NOMO-1 (cell line): ENCODE measurements around the gene SRMS.

ENCODE experiments used
- DNase-seq, 2 experiments: peaks; one replicate each; lab custom pipeline; 2025; ENCODE audit not compliant: unreplicated experiment in 2 of 2; lab: John Stamatoyannopoulos, UW

Gene SRMS, protein sequence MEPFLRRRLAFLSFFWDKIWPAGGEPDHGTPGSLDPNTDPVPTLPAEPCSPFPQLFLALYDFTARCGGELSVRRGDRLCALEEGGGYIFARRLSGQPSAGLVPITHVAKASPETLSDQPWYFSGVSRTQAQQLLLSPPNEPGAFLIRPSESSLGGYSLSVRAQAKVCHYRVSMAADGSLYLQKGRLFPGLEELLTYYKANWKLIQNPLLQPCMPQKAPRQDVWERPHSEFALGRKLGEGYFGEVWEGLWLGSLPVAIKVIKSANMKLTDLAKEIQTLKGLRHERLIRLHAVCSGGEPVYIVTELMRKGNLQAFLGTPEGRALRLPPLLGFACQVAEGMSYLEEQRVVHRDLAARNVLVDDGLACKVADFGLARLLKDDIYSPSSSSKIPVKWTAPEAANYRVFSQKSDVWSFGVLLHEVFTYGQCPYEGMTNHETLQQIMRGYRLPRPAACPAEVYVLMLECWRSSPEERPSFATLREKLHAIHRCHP

DNA sequence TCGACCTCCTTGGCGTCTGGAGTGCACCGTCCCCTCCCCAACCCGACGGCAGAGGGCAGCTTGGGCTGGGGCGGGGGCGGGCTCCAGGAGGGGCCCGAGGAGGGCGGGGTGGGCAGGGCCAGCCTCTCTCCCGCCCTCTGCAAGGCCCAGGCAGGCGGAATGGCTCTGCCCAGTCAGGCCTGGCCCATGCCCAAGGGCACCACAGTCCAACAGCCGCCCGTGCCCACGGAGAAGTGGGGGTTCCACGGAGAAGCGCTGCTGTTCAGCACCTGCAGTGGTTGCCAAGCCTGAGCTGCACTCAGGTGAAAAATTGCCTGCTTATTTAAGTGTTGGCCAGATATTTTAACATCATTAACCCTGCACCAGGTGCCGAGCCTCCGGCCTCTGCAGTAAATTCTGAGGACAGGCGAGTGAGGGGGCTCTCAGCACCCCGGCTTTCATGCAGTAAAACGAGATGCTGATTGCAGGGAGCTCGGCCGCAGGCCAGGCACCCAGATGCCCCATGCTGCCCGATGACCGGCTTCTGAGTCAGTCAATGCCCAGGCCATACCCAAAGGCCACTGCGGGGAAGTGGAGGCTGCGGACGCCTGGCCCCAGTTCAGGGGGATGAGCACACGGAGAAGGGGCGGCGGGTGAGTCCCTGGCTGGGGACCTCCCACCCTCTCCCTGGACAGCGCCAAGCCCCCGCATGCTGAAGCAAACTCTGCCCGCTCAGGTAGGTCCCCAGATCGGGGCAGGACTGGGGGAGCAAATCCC is at the start of gene SRMS:
TSS of gene SRMS (minus strand) at position 25 of the 756 bp plus-strand sequence. CDS start 286 bp downstream, outside the sequence.
- no peak for DNase-seq

DNA sequence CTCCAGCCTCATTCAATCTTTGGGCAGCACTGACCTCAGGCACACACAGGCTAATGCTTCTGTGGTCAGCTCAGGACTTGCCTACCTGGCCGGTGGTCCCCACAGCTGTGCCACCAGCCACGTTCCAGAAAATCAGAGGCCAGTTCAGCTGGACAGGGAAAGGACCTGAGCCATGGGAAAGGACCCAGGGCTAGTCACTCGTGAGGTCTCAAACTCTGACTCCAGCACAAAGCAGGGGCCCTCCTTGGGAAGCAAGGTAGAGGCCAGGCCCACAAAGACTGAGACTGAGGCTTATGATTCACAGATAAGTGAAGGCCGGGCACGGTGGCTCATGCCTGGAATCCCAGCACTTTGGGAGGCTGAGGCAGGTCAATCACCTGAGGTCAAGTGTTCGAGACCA is 48.9 kb upstream of the SRMS start:
- DNase-seq, result no peak

DNA sequence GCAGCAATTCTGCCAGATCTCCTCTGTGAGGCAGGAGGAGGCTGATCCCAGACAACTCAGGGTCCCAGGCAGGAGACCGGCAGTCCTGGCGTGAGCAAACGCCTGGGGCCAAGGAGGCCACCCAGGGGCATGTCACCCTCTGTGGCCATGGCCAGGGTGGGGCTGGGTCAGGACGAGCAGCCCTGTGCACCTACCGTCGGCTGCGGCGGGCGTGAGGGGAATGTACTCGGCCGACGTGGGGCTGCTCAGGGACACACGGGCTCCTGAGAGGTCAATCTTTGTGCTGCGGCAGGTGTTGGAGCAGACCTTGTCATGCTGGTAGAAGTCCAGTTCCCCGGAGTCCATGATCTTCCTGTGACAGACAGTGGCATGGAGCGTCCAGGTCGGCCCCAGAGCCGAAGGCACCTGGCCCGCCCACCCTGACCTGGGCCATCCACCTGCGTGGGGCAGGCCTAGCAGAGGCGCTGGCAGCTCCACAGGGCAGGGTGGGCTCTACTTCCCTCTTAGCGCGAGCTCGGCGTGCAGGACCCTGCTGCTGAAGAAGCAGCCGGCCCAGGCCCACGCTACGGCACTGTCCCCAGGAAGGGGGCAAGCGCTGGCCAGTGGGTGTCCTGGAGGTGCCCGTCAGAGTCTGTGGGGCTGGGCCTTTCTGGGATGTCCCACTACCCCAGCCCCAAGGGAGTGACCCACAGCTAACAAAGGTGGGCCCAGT is 48.0 kb upstream of the SRMS start:
- no peak for DNase-seq

DNA sequence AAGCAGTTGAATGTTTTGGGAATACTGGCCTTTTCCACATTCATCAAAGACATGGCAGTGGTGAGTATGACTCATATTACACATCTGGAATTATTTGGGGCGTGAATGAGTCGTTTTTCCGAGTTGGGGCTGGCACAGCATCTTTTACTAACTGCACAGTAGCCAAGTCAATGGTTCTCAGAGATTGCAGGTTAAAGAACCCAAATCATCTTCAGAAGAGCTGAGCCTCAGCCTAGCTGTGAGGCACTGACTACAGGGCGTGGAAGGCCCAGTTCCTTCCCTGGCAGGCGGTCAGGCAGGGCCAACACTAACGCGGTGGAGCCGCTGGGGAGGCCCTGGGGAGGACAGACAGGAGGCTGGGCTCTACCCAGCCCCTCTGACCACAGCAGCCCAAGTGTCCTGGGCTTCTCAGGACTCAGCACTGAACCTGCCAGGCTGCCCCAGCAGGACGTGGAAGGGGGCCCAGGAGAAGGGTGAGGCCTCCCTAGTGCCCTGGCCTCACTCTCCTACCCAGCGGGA is 46.6 kb upstream of the SRMS start:
- DNase-seq, result no peak

DNA sequence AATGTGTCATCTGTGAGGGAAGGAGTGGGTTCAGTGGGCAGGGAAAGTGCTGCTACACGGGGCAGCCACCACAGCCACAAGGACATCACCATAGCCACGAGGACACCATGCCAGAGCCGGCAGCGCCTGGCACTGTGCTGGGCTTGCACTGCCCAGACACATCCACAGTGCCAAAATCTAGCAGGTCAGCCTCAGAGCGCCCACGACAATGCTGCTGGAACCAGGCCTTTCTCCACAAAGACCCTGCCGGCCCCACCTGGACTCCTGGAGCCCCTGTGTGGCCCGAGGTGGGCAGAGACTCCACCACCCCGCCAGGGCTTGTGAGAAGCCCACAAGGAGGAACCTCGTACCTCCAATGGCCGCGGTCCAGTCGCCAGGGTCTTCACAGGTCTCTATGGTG is 45.1 kb upstream of the SRMS start:
- DNase-seq, result no peak

DNA sequence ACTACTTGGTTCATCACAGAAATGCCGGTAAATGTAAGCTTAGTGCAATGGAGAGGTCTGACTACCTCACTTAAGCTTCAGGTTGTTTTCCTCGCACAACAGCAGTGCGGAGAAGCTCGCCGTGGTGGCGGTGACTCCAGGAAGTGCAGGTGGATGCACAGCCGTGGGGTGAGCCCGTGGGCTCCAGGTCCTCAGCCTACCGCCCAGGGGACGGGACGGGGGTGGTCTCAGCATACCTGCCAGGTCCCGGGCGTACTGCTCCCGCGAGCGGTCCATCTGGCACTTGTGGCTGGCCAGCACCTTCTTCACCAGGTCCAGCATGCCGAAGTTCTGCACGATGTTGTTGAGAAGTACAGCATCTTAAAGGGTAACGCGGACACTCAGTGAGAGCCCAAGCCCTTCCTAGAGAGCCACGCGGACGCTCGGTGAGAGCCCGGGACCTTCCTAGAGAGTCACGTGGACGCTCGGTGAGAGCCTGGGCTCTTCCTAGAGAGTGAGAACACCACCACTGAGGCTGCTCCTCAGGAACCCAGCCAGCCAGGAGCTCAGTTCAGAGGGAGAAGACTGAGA is 44.3 kb upstream of the SRMS start:
- no peak for DNase-seq

DNA sequence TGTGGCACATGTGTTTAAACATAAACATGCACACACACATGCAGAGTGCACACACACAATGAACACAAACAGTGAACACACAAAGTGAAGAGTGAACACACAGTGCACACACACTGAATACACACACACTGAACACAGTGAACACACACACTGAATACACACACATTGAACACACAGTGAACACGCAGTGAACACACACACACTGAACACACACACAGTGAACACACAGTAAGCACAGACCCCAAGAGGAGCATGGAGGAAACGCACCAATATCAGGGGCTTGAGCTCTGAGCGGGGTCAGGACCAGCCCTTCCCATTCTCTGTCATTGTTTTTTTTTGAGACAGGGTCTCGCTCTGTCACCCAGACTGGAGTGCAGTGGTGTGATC is 43.6 kb upstream of the SRMS start:
- no peak for DNase-seq

DNA sequence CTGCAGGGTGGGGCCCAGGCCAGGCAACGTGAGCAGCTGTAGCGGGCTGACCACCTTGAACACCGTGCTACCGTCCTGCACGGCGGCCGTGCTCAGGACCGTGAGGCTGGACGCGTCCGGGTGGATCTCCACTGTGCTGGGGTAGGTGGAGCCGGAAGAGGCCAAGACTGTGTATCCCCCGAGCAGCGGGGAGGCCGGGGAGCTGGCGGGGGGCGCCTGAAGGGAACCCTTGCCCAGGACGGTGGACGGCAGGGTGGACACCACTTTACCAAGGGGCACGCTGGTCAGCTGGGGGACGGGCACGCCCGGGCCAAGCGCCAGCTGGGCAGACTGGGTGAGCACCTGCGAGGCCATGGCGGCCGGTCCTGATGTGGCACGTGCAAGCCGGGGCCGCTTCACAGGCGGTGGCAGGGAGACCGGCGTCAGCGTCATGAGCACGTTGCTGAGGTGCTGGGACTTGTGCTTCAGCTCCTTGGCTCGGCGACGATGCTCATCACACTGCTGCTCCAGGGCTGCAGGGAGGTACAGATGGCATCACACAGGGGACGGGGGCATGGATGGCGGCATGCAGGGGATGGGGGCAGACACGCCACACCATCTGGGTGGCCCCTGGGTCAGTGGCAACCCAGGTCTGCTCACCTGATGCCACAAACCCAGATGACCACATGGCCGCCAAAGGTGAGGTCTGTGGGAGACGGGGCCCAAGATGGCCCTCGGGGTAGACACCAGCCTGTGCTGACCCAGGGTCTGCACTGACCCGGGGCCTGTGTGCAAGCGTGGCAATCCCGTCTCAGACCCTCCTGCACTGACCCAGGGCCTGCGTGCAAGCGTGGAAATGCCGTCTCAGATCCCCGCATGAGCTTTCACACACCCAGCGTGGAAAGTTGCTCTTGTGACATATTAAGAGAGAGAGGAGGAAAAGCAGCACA is 42.9 kb upstream of the SRMS start:
- DNase-seq, result no peak

DNA sequence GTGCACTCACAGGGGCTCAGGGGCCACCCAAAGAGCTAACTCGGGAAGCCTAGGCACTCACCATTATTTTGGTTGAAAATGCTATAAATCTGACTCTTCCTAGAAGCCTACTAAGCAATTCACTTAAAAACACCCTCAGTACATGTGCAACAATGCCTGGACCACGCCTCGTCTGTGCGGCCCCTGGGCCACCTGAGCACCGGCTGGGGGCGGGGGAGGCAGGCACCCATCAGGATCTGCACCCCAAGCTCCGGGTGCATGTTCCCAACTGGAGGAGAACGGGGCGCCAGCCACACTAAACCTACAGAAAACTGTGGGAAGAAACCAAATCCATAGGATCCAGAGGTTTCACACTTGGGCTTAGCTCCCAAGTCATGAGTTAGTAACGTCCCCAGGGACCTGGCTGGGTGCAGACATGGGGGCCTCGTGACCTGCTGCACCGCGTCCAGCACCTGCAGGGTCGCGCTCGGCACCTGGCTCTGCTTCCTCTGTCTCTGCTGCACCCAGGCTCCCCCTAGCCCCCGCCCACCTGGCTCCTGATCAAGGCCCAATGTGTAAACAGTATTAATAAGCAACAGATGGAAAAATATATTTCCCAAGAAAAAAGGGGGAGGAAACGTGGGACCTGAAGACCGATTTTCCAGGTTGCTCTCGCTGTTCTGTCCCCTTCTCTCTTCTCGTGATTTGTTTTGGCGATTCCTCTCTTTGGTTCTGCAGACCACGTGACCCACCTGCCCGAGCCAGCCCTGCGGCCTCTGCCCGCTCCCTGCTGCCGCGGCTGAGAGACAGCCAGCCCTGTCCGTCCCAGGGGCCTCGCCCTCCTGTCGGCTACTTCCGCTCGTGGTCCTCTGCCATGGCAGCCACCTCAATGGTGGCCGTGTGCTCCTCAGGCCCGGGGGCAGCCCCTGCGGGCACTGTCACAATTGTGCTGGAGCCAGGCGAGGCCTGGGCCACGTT is 42.0 kb upstream of the SRMS start:
- DNase-seq, result no peak

DNA sequence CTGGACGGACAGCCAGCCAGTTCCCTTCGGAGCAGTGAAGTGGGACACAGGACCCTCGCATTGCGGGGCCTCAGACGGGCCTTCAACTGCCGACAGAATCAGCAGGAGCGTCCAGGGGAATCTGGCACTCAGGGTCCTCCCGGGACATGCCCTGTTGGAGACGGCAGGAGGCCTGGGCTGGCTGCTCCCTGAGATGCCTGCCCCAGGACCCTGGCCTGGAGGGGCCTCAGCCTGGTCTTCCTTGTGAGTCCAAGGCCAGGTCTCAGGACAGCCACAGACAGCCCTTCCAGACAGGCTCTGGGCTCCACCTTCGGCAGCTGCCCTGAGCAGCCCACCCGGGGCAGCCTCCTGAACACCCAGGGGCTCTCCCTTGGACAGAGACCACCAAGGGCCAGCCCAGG is 41.1 kb upstream of the SRMS start:
- no peak for DNase-seq

DNA sequence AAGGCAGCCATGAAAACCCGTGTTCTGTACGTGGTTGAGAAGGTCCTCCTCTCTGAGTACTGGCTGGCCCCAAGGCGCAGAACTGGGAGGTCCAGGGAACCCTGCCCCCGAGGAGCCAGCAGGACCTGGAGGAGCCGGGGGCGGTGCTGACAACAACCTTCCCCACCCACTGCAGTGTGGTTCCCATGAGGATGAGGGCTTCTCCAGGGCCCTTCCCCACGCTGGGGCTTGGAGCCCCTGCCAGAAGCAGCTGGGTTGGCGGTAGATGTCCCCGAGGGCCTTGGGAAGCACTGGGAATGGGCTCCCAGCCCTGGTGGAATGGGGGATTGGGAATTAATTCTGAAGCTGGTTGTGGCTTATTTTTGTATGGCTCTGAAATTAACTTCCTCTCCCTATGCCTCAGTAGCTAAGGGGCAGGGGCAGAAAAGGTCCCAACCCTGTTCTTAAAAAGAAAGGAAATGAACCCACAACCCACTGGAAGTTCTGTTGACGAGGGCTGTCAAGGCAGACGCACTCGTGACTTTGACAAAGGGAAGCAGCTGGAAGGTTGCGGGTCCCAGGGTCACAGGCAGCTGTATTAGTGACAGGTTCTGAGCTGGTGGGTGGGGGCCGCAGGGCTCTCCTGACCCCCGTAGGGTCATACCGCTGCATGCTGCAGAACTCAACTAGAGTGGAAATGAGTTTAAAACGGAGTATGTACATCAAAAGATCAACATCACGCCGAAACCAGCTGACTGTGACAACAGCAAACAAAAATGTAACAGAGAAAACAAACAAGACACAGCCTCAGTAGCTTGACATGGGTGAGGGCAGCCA is 40.4 kb upstream of the SRMS start:
- no peak for DNase-seq

DNA sequence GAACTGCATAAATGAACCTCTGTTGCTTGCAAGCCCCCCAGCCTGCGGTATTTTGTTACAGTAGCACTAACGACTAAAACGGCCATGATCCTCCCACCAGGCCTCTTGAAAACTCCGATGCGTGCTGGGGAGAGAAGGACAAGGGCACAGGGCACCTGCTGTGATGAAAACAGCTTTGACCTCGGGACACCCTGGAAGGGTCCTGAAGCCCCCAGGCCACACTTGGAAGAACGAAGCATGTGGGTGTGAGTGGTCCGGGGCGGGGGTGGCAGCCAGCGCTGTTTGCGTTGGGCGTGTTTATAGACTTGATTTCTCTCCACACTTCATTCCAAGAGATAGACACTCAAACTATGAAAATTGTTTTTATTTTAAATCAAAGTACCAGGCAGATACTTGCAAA is 39.7 kb upstream of the SRMS start:
- DNase-seq, result no peak

DNA sequence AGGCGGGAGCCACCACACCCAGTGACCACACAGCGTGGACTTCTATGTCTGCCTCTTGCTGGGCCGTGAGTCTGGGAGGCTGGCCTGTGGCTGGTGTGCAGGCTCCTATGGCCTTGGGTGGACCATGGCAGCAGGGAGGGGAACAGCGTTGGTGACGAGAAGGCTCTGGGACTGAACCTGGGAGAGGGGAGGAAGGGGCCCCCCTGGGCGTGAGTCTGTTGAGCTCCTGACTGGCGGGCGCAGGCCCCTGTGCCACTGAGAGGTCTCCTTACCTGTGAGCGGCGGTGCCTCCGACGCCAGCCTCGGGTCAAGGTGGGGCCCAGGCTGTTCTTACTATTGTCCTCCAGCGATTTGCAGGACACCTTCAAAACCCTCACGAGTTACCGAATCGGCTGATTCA is 39.2 kb upstream of the SRMS start:
- no peak for DNase-seq

DNA sequence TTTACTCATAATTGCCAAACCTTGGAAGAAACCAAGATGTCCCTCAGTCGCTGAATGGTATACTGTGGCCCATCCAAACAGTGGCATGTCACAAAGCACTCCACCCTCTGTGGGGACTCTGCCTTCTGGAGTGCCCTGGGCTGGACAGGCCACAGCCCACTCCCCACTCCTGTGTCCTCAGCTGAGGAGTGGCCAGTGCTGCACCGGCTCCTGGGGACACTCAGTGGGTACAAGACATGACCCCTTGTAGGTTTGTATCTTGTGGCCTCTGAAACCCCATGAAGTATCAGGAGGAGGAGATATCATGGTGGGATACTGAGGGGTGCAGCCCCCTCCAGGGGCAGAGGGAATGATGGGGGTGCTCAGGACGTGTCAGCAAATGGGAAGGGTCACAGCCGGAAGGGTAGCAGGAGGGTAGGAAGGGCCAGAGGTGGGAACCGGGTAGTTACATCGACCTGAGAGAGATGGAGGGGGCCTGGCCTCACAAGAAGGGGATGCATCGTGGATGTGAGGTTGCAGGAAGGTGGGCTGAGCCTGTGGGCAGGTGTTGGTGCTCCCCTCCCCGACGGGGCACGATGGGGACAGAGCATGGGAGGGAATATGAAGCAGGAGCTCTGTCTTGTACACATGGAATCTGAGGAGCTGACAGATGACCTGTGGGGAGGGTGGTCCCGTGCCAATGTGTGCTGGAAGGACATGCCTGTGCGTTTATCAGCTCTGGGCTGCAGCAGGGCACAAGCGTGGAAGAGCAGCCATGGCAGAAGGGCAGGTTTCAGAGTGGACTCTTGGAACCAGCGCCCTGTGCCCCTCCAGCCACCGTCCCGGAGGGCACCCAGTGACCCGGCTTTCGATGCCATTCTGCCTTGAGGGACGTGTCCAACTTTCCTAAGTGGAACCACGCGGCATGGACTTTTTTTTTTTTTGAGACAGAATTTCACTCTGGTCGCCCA is 38.3 kb upstream of the SRMS start:
- DNase-seq, result no peak

DNA sequence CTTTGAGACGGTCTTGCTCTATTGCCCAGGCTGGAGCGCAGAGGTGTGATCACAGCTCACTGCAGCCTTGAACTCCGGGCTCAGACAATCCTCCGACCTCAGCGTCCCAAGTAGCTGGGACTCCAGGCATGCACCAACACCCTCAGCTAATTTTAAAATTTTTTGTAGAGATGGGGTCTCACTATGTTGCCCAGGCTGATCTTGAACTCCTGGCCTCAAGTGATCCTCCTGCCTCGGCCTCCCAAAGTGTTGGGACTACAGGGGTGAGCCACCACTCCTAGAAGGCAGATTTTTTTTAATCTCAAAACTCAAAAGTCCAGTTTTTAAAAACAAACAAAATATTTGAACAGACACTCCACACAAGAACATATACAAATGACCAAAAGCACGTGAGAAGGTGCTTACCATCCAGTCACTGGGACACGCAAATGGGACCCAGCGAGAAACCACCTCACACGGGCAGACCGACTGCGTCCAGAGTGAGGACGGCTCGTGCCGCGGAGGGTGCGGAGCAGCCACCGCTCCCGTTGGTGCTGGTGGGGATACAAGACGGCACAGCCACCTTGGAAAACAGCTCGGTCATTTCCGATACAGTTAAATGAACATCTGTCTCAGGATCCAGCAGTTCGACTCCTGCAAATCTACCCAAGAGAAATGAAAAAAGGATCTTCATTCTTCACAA is 35.0 kb upstream of the SRMS start:
- DNase-seq, result no peak

DNA sequence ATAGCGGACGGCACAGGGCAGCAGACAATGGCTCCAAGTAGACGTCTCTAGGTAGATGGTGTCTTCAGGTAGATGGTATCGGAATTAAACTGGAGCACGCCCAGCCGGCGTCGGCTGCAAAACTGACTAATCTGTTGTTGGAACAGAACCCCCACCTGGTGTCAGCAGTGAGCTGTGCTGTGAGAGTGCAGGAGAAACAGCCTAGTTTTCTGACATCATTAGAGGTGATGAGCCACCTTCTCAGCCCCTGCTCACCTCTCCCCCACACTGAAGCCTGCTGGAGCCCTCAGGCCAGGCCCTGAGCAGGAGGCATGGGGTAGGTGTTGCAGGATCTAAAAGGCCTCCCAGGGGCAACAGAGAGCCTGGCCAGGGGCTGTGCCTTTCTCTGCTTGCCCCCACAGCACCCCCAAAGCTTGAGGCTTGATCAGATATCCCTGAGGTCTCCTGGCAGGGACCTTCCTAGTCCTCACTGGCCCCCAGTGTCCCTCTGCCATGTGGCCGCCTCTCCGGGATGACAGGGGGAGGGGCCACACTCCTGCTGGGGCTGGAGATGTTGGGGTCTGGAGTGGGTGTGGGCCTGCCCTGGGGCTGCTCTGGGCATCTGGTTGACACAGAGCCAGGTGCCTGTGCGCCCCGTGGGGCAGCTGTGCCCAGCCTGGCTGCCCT is 33.4 kb upstream of the SRMS start:
- DNase-seq, result peak in 1 of 2 experiments; percentile 26
